Middle frontal gyrus (tissue), 1 donor: ENCODE measurements around the gene KCTD14.
"Not testable (repeated sequence)": the region's sequence is repeated elsewhere in the genome, so short reads cannot be mapped to it uniquely, and the experiment has no call there.

Experiments
- DNase-seq: peaks from one replicate; pipeline ENCODE4 v3.0.0-alpha.2; 2015; ENCODE audit warnings: low spot score; ENCODE audit errors: extremely low spot score

Gene KCTD14, protein sequence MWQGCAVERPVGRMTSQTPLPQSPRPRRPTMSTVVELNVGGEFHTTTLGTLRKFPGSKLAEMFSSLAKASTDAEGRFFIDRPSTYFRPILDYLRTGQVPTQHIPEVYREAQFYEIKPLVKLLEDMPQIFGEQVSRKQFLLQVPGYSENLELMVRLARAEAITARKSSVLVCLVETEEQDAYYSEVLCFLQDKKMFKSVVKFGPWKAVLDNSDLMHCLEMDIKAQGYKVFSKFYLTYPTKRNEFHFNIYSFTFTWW

DNA sequence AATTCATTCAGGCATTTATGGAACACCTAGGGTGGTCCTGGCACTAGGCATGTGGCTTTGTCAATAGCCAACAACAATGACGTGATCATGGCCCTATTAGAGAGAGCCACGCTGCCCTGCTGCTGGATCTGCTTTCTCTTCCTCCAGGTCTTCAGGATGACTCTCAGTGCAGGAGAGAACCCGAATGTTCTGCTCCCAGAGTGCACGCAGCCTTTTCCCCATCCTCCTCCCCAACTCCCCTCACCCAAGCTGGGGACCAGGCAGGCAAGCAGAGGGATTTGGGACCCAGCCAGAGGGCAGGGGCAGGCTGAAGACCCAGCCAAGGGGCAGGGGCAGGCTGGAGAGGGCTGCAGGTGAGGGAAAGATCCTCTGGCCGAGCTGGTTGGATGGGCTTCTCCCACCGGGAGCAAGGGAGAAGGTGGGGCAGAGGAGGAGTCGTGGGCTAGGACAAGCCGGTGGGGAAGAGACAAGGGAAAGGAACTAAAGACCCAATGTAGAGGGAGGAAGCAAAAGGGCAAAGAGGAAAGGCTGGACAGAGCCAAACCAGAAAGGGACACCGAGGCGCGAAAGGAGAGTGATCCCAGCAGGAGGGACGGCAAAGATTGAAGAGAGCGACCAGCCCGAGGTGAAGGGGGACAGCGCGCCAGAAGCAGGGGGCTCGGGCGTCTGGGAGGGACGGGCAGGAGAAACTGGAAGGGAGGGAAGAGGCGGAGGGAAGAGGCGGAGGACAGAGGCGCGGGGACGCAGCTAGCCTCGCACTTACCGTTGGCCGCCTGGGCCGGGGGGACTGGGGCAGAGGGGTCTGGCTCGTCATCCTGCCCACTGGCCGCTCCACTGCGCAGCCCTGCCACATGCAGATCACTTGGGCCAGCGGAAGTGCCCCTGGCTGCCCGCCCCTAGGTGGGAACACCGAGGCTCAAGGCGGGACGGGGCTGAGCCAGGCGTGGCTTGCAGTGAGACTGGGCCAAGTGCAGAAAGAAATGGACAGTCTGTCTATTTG, at the start of gene KCTD14:
Gene KCTD14 (minus strand): TSS at position 880 of the 1,000 bp plus-strand sequence. CDS start 27 bp downstream, at position 853.
- no peak for DNase-seq

DNA sequence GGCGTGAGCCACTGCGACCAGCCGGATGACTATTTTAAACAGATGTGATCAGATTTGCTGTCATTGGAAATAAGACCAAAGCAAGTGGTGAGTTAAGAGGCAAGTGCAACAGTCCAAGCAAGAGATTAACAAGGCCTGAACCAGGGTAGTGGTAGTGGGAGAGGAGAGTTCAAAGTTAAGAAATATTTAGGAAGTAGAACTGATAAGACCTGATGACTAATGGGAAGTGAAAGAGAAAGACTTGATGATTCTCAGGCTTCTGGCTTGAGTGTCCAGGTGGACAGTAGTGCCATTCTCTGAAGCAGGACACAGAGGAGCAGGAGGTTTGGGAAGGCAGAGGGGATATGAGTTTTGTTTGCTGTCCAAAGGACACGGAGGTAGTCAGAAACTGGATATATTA, 49.4 kb upstream of the KCTD14 start:
- DNase-seq = no peak

DNA sequence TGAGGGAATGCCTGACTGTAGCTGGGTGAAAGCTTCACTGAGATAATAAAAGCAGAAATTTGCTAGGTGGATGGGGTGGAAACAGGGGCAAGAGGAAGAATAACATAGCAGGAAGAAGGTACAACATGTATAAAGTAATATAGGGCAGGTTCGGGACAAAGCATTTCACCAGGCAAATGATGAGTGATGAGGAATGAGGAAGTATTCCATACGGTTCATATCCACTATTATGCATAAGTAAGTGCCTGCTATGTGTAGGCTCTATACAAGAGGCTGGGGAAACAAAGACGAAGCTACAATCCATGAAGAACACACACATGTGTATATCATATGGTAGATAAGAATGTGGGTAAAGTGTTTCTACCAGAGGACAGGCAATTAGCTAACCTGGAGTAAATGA, 48.6 kb upstream of the KCTD14 start:
- no peak for DNase-seq

DNA sequence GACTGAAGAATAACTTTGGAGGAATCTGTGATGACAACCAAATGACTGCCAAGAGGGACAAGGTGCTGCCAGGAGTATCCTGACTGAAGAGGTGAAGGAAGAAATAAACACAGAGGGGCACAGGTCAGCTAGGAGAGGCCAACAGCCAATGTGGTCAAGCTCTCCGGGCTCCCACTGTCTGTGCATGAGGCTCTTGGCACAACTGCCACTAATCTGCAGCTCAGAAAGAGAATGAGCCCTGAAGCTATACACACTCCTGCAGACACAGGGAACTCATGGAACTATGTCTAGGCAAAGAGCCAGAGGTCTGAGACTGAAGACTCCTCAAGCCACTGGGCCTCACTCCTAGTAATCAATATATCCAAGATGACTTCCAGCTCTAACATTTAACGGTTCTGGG, 47.5 kb upstream of the KCTD14 start:
- no peak for DNase-seq

DNA sequence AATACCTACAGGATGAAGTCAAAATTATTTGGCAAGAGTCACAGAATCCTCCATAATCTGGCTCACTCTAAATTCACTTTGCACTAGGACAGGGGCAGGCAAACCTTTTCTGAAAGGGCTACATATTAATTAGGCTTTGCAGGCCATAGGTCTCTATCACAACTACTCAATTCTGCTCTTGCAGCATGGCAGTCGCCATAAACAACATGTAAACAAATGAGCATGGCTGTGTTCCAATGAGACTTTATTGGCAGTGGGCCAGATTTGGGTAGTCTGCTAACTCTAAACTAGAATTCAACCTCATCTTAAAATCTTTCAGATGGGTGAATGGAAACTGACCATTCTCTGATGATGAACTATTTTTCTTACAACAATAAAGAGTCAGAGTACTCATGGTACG, 46.4 kb upstream of the KCTD14 start:
- no peak for DNase-seq

DNA sequence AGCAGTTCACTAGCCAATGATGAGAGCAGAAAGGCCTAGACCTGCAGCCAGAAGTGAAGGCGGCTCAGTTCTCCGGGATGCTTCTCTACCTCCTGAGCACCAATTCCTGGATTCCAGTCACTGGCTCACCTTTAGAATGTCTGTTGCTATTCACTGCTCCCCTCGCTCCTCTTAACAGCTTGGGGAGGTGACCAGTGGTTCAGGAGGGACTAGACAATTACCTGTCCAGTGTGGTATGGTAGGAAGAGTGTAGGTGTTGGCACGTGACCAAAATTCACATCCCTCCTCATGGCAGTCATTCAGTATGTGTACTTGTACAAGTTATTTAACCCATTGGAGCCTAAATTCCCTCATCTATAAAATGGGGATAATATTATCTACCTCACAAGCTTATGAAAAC, 44.6 kb upstream of the KCTD14 start:
- DNase-seq = no peak

DNA sequence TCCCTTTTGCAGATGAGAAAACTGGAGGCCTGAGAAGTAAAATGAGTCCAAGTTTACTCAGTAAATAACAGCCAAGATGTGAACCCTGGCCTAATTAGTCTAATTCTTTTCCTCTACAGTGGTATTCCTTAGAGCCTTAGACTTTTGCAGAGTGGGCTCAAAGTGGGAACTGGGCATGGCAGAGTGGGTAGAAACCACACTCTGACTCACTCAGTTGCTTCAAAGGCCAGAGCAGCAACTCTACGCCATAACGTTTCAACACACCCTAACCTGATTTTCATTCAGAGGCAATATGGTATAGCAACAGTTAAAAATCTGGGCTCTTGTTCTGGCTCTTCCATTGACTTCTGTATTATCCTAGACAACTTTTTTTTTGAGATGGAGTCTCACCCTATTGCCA, 43.4 kb upstream of the KCTD14 start:
- no peak for DNase-seq

DNA sequence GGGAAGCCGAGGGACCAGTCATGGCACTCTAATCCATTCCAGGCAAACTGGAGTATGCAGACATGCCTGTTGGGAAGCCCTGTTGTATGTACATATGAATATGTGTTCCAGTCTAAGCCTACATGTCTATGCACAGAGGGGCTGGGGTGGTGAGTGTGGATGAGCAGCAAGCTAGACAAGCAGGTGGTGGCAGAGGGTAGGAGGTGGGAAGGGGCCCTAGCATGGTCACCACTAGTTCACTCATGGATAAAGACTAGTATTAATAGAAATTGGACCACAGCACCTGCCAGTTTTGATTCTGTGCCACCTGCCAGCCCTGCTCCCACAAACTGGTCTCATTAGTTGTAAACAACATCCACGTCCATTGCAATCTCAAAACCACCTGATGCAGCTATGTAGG, 42.1 kb upstream of the KCTD14 start:
- DNase-seq = no peak

DNA sequence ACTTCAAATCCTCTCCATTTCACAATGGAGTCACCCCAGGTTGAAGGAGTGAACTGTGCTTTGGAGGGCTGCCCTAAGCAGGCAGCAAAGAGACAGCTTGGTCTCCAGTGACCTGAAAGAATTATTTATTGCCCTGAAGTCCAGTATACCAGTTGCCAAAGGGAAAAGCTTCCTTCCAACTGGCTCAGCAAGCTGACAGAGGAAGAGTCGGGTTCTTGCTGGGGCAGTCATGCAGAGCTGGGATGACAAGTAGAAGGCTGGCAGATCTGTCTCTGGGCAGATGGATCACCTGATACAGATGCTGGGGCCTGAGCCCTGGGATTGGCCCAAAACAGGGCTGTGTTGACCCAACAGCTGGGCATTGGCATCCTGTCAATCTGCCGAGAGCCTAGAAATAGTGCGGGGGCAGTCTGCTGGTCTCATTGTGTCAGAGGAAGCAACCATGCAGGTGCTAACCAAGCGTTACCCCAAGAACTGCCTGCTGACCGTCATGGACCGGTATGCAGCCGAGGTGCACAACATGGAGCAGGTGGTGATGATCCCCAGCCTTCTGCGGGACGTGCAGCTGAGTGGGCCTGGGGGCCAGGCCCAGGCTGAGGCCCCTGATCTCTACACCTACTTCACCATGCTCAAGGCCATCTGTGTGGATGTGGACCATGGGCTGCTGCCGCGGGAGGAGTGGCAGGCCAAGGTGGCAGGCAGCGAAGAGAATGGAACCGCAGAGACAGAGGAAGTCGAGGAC, 40.5 kb upstream of the KCTD14 start, which contains the start of gene THRSP:
Gene THRSP (plus strand): TSS at position 422 of the 742 bp plus-strand sequence. CDS start 21 bp downstream, at position 443.
- DNase-seq = no peak

DNA sequence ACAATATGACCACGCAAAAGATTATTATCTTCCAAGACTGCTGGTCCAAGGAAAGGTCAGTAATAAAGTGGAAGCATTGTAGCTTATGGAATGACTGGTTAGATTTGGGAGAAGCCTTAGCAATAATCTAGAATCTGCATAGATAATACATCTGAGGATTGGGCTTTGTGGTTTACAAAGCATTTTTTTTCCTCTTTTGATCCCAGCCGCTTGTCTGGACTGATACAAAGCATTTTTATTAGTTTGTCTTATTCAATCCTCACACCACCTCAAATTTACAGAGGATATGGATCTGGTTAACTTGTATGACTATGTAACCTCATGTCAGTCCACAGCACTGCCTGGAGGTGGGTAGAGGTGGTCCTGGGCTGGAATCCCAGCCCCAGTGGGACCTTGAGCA, 39.6 kb upstream of the KCTD14 start:
- DNase-seq = no peak

DNA sequence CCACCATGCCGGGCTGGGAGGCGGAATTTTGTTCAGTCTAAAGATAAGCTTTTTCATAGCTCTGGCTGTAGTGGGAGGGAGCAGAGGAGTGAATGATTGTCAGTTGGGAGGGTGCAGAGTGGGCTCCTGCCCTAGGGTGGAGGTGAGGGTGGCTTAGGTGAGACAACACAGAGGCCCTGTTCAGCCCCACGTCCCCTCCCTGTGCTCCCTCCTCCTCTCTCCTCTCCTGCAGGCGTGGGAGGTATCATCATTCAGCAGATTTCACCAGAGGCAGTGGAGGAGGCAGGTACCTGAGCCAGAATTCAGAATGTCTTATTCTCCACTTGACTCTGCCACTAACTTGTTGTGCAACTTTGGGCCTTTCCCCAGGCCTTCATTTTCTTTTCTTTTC, 38.8 kb upstream of the KCTD14 start:
- DNase-seq = no peak

DNA sequence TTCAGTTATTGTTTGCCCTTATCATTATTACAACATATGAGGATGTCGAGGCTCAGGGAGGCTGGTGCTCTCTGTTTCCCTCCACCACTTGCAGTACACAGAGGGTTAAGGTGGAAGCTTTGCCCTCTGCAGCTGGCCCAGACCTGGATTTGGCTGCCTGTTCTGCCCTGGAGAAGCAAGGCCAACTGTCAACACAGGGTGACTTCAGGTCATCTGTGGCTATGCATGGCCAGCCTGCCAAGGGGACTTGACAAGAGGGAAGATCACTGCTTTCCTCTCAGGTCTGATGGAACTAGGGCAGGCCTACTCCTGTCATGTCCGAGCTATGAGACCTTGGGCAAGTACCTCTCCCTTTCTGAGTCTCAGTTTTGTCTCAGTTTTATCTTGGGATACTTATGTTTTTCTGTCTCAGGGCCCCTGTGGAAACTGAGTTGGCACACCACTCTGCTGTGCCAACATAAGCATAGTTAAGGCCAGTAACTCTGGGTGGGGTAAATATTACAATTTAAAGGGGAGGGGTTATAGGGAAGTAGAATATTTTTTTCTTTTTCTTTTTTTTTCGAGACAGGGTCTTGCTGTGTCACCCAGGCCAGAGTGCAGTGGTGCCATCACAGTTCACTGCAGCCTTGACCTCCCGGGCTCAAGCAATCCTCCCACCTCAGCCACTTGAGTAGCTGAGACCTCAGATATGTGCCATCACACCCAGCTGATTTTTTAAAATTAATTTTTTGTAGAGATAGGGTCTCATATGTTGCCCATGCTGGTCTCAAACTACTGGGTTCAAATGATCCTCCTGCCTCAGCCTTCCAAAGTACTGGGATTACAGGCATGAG, 38.2 kb upstream of the KCTD14 start:
- DNase-seq = no peak

DNA sequence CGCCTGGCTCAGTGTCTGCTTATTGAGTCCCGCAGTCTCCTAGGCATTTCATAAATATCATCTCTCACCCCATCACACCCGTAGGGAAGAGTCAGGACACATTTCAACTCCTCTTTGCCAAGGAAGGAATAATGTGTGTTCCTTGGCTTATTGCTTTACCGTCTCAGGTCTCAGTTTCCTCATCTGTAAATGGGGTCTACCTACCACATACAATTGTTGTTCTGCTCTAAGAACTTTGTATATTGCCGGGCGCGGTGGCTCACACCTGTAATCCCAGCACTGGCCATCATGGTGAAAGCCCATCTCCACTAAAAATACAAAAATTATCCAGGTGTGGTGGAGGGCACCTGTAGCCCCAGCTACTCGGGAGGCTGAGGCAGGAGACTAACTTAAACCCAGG, 37.5 kb upstream of the KCTD14 start:
- DNase-seq = no peak

DNA sequence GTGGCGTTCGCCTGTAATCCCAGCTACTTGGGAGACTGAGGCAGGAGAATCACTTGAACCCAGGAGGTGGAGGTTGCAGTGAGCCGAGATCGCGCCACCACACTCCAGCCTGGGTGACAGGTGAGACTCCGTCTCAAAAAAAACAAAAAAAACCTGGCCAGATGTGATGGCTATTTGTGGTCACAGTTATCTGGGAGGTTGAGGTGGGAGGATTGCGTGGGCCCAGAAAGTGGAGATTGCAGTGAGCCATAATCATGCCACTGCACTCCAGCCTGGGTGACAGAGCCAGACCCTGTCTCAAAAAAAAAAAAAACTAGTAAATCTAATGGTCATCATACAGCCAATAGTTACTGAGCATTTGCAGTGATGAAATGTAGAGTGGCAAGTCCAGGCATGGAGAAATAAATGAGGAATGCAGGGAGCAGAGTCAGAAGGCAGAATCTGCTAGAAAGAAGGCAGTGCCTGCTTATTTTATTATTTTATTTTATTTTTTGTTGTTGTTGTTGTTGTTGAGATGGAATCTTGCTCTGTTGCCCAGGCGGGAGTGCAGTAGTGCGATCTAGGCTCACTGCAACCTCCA, 36.8 kb upstream of the KCTD14 start:
- DNase-seq = not testable (repeated sequence)

DNA sequence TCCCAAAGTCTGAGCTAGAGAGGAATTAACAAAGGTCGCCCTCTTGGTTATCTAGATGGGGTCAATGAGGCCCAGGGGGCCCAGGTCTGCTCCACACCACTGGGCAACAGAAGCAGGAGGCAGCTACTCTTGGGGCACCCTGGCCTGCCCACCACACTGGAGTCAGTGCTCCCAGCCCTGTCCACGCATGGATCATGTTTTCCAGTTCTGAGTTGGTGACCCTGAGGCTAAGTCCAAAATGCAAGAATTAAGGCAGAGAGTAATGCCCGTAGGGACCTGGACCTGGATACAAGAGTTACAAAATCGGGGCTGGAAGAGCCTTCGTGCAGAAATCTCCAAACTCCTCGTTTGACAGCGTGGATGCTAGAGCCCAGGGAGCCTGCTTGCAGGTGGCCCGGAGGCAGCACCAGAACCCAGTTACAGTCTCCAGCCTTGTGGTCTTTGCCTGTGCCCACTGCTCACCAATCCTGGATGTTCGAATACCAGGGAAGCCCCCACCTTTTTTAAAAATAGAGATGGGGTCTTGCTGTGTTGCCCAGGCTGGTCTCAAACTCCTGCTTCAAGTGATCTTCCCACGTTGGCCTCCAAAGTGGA, 34.5 kb upstream of the KCTD14 start:
- DNase-seq = no peak

DNA sequence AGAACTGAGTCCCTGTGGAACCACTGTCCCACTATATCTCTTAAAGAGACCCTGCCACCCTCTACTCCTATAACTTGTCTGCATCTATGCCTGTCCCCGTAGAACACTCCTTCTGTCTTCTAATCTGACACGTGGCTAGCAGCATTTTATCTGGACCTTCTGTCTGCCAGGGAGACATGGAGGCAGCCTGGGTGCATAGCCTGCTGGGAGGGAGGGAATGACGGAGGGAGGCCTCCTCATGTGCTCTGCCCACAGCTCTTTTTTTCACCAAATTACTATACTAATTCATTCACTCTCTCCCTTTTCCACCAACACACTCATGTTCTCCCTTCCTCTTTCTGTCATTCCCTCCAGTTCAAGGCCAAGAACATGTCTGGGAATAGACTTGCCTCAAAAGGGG, 33.0 kb upstream of the KCTD14 start:
- no peak for DNase-seq

DNA sequence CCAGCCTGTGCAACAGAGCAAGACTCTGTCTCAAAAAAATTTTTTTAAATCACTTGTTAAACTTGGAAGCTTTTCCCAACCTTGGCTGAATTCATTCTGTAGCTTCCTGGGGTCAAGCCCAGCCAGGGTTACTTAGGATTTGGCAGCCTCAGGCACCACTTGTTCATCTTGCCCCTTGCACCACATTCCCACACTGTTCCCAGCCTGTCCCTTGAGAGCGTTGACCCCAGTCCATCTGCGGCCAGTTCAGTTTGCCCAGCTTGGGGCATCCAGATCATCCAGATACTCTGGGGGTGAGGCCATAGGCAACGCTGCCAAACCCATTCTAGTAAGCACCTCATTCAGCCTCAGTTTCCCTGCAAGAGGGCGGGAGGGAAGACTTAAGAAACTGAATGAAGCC, 31.9 kb upstream of the KCTD14 start:
- no peak for DNase-seq

DNA sequence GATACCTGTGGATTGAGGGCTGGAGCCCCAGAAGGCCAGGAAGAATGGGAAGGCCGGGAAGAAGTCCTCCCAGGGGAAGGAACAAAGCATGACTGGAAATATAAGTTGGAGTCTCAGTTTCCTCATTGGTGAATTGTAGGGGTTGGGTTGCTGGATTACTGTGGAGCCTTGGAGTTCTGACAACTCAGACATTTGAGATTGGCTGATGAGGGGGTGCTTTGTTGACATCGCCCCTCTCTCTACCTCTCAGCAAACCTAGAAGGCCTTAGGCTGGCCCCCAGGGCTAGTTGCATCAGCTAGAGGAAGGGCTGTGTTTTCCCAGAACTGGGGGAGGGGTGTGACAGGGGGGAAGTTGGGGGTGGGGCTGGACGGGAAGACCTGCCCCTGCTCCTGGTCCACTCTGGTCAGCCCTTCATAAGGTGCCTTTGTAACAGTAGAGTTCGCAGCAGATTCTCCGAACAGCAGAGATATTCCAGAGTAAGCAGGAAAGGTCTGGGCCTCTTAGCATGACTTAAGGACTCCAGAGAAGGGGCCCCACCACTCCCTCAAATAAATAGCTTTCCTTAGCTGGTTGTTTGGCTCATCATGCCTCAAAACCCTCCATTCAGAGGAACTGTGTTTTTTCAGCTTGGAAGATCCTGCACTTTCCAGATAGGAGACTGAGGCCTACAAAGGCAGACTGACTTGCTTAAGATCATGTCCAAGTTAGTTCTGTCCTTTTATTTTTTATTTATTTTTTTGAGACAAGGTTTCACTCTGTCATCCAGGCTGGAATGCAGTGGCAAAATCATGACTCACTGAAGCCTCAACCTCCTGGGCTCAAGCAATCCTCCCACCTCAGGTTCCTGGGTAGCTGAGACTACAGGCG, 28.1 kb upstream of the KCTD14 start:
- no peak for DNase-seq

DNA sequence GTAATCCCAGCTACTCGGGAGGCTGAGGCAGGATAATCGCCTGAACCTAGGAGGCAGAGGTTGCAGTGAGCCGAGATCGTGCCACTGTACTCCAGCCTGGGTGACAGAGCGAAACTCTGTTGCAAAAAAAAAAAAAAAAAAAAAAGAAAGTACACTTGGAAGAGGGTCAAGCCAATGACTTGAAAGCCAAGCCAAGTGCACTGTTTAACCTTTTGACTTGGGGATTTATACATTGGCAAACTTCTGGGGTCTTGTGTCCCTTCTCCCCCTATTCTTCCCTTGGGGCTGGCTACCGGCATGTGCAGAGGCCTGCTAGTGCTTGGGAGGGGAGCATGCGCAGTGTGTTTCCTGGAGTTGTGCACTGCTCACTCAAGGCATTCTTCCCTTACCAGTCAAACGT, 26.3 kb upstream of the KCTD14 start:
- no peak for DNase-seq
